Body of pancreas (tissue), 4 donors: ENCODE measurements around the gene RAD51B.

ENCODE experiments used
- POLR2A ChIP-seq, 3 donors: fragments of 450-650 bp; IDR thresholded peaks; one replicate each; pipeline ENCODE4 v1.6.1; 2016; ENCODE audit warnings: antibody characterized with exemption in 3 of 3, mild to moderate bottlenecking in 2 of 3
- TF ChIP-seq, protein P1 (sequence below), 7 experiments: fragments of 450-650 bp in 4 of 7; fragments of 200-600 bp in 3 of 7; sonication (generic) in 3 of 7; IDR thresholded peaks; one replicate each; pipeline ENCODE4 v1.5.1; 2016 to 2019; ENCODE audit warnings: antibody characterized with exemption in 7 of 7

DNA sequence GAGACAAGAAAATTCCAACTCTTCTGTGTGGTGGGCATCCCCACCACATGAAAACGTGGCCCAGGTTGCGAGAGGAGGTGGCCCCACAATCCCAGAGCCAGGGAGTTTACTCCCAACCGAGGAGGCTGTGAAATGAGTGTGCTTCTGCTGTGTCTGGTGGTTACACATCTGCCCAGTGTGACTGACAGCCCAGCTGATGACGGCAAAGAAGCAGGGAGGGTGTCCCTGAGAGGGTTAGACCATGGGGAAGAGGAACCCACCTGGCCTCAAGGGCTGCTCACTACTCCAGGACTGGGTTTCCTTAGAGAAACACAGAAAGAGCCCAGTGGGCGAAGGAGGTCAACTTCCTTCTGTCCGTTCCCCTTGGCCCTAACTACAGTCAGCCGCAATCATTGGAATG is 948.7 kb downstream of the RAD51B start:
- TF ChIP-seq, protein P1, sequence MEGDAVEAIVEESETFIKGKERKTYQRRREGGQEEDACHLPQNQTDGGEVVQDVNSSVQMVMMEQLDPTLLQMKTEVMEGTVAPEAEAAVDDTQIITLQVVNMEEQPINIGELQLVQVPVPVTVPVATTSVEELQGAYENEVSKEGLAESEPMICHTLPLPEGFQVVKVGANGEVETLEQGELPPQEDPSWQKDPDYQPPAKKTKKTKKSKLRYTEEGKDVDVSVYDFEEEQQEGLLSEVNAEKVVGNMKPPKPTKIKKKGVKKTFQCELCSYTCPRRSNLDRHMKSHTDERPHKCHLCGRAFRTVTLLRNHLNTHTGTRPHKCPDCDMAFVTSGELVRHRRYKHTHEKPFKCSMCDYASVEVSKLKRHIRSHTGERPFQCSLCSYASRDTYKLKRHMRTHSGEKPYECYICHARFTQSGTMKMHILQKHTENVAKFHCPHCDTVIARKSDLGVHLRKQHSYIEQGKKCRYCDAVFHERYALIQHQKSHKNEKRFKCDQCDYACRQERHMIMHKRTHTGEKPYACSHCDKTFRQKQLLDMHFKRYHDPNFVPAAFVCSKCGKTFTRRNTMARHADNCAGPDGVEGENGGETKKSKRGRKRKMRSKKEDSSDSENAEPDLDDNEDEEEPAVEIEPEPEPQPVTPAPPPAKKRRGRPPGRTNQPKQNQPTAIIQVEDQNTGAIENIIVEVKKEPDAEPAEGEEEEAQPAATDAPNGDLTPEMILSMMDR (IDR thresholded peaks at IDR 0.05): no peak
- no peak for TF ChIP-seq POLR2A (IDR thresholded peaks at IDR 0.05)
